H1 (cell line): ENCODE results near the gene KRTAP5-4. TPM values are rescaled to one million over a fixed set of nuclear protein-coding genes. Genes with fewer than 3 reads are reported as not detected.
A peak's percentile ranks its signal among the peaks of the same experiment; 100 is the strongest.

Experiments
- CTCF ChIA-PET: fragments of 300-600 bp; sonication (Branson Sonifier 250); formaldehyde crosslinking; loops from one replicate; lab custom pipeline; 2021; ENCODE audit not compliant: partially characterized antibody; lab: Charles Lee
- POLR2A ChIA-PET: fragments of 300-600 bp; sonication (Branson Sonifier 250); formaldehyde crosslinking; loops from one replicate; lab custom pipeline; 2021; ENCODE audit warnings: inconsistent platforms; ENCODE audit not compliant: partially characterized antibody; lab: Charles Lee
- DNase-seq, 2 experiments: peaks; one replicate each; pipeline versions ENCODE4 v3.0.0 to v3.0.0-alpha.2; 2010 to 2022; ENCODE audit warnings: low spot score in 2 of 2, low read depth in 1 of 2, mixed read lengths in 1 of 2
- FAIRE-seq: peaks from 2 replicates; lab custom pipeline; 2011; peaks lifted over from hg19 to GRCh38; lab: Jason Lieb, UNC
- H2AFZ ChIP-seq: 2 replicates; pipeline ENCODE4 v1.8.1; 2012; ENCODE audit warnings: low read length, inconsistent platforms
- H2AK5ac ChIP-seq: 2 replicates; pipeline ENCODE4 v1.6.1; 2013; ENCODE audit warnings: low read depth, low read length
- H2BK120ac ChIP-seq: replicated peaks from 2 replicates; pipeline ENCODE3; 2013; ENCODE audit warnings: low read depth, low read length, inconsistent platforms
- H2BK12ac ChIP-seq: 2 replicates; pipeline ENCODE4 v1.6.1; 2013; ENCODE audit warnings: low read depth, low read length
- H2BK15ac ChIP-seq: 2 replicates; pipeline ENCODE4 v1.6.1; 2013; ENCODE audit warnings: low read length
- H2BK20ac ChIP-seq: 2 replicates; pipeline ENCODE4 v1.6.1; 2013; ENCODE audit warnings: low read length
- H2BK5ac ChIP-seq: 2 replicates; pipeline ENCODE4 v1.6.1; 2013; ENCODE audit warnings: low read depth, low read length
- H3K14ac ChIP-seq: 2 replicates; pipeline ENCODE4 v1.6.1; 2013; ENCODE audit warnings: inconsistent platforms; ENCODE audit not compliant: insufficient read length
- H3K18ac ChIP-seq: 2 replicates; pipeline ENCODE4 v1.6.1; 2013; ENCODE audit warnings: low read length; ENCODE audit errors: extremely low read depth
- H3K23ac ChIP-seq: 2 replicates; pipeline ENCODE4 v1.6.1; 2013; ENCODE audit warnings: inconsistent platforms; ENCODE audit not compliant: insufficient read length
- H3K23me2 ChIP-seq: 2 replicates; pipeline ENCODE4 v1.6.1; 2013; ENCODE audit warnings: low read depth, low read length
- H3K27ac ChIP-seq: 2 replicates; pipeline ENCODE4 v1.6.1; 2011; ENCODE audit warnings: low read depth, low read length, inconsistent platforms
- H3K27me3 ChIP-seq, 4 experiments: replicated peaks in 1 of 4; 1 replicate in 1 of 4; 2 replicates in 3 of 4; pipeline versions ENCODE4 v1.6.1 to v1.8.1; 2011 to 2013; ENCODE audit warnings: low read length in 3 of 4, mild to moderate bottlenecking in 3 of 4, inconsistent platforms in 2 of 4, mixed read lengths in 2 of 4, moderate library complexity in 1 of 4; ENCODE audit not compliant: control insufficient read depth in 3 of 4, insufficient read depth in 3 of 4; ENCODE audit errors: extremely low read depth in 1 of 4
- H3K36me3 ChIP-seq, 4 experiments: 2 replicates each; pipeline versions ENCODE4 v1.6.1 to v1.8.1; 2011 to 2013; ENCODE audit warnings: mild to moderate bottlenecking in 4 of 4, low read length in 3 of 4, moderate library complexity in 2 of 4, control low read depth in 1 of 4, inconsistent platforms in 1 of 4; ENCODE audit not compliant: insufficient read depth in 4 of 4, control insufficient read depth in 2 of 4
- H3K4ac ChIP-seq: replicated peaks from 2 replicates; pipeline ENCODE3; 2013; ENCODE audit warnings: low read length, low read depth, mixed read lengths, inconsistent platforms; ENCODE audit not compliant: insufficient read length
- H3K4me1 ChIP-seq, 4 experiments: replicated peaks in 1 of 4; 1 replicate in 1 of 4; 2 replicates in 3 of 4; pipeline versions ENCODE4 v1.6.1 to v1.8.1; 2011 to 2013; ENCODE audit warnings: low read length in 3 of 4, inconsistent platforms in 2 of 4, mixed read lengths in 1 of 4; ENCODE audit not compliant: insufficient read depth in 4 of 4, control insufficient read depth in 3 of 4
- H3K4me2 ChIP-seq, 2 experiments: 2 replicates each; pipeline versions ENCODE4 v1.6.1 to v1.8.1; 2011 to 2013; ENCODE audit warnings: low read depth in 2 of 2, low read length in 2 of 2, control low read depth in 1 of 2, inconsistent platforms in 1 of 2, mild to moderate bottlenecking in 1 of 2; ENCODE audit not compliant: insufficient read depth in 1 of 2
- H3K4me3 ChIP-seq, 4 experiments: fragments of 200-600, 300-600 bp in 1 of 4; sonication (generic), shearing (Covaris generic), sonication (Bioruptor Twin) in 1 of 4; 2 replicates each; pipeline versions ENCODE4 v1.5.1 to v1.8.1; 2011 to 2016; ENCODE audit warnings: low read length in 4 of 4, low read depth in 3 of 4, control low read depth in 2 of 4, inconsistent platforms in 2 of 4, mild to moderate bottlenecking in 2 of 4, mixed read lengths in 1 of 4, moderate library complexity in 1 of 4; ENCODE audit not compliant: insufficient read depth in 2 of 4; ENCODE audit errors: extremely low read depth in 1 of 4
- H3K56ac ChIP-seq: replicated peaks from 2 replicates; pipeline ENCODE3; 2013; ENCODE audit warnings: low read depth, mild to moderate bottlenecking, mixed read lengths, low read length, inconsistent platforms; ENCODE audit not compliant: insufficient read length
- H3K79me1 ChIP-seq: 2 replicates; pipeline ENCODE4 v1.6.1; 2013; ENCODE audit warnings: low read depth, low read length, control low read depth
- H3K79me2 ChIP-seq, 2 experiments: 2 replicates each; pipeline versions ENCODE4 v1.6.1 to v1.8.1; 2012 to 2013; ENCODE audit warnings: low read length in 2 of 2, mild to moderate bottlenecking in 2 of 2, inconsistent platforms in 1 of 2; ENCODE audit not compliant: insufficient read depth in 2 of 2, control insufficient read depth in 1 of 2
- H3K9ac ChIP-seq, 4 experiments: replicated peaks in 1 of 4; 1 replicate in 1 of 4; 2 replicates in 3 of 4; pipeline versions ENCODE4 v1.6.1 to v1.8.1; 2011 to 2013; ENCODE audit warnings: low read depth in 3 of 4, low read length in 3 of 4, control low read depth in 2 of 4, mild to moderate bottlenecking in 2 of 4, moderate library complexity in 2 of 4, inconsistent platforms in 1 of 4; ENCODE audit errors: extremely low read depth in 1 of 4
- H3K9me3 ChIP-seq, 2 experiments: 2 replicates each; pipeline versions ENCODE4 v1.6.1 to v1.8.1; 2012 to 2013; ENCODE audit warnings: mild to moderate bottlenecking in 2 of 2, moderate library complexity in 2 of 2, control low read depth in 1 of 2, inconsistent platforms in 1 of 2, low read depth in 1 of 2, low read length in 1 of 2, mixed read lengths in 1 of 2; ENCODE audit not compliant: insufficient read depth in 2 of 2
- H4K20me1 ChIP-seq, 2 experiments: replicated peaks in 1 of 2; 2 replicates each; pipeline versions ENCODE3 to v1.8.1; 2011 to 2013; ENCODE audit warnings: inconsistent platforms in 2 of 2, low read length in 2 of 2, mild to moderate bottlenecking in 1 of 2; ENCODE audit not compliant: insufficient read depth in 2 of 2, control insufficient read depth in 1 of 2
- H4K5ac ChIP-seq: 2 replicates; pipeline ENCODE4 v1.6.1; 2013; ENCODE audit warnings: low read length, low read depth, mixed read lengths, inconsistent platforms; ENCODE audit not compliant: insufficient read length
- H4K8ac ChIP-seq: 2 replicates; pipeline ENCODE4 v1.8.0; 2013; ENCODE audit warnings: mild to moderate bottlenecking, moderate library complexity, low read length, inconsistent platforms; ENCODE audit not compliant: insufficient read depth; ENCODE audit errors: extremely low read depth
- H4K91ac ChIP-seq: replicated peaks from 2 replicates; pipeline ENCODE3; 2013; ENCODE audit warnings: low read length, mixed read lengths, inconsistent platforms; ENCODE audit not compliant: insufficient read length
- EGR1 ChIP-seq: IDR thresholded peaks from 2 replicates; pipeline ENCODE4 v1.6.1; 2011; ENCODE audit warnings: low read depth, low read length, borderline replicate concordance
- EZH2 ChIP-seq: fragments of 200-600 bp; sonication (generic); IDR thresholded peaks from 2 replicates; pipeline ENCODE4 v1.7.1; 2012; ENCODE audit warnings: low read depth, mild to moderate bottlenecking, moderate library complexity, low read length, inconsistent platforms; ENCODE audit not compliant: severe bottlenecking
- GTF2F1 ChIP-seq: IDR thresholded peaks from 2 replicates; pipeline ENCODE4 v1.6.1; 2012; ENCODE audit warnings: low read depth, low read length, improper control_type of control experiment, borderline replicate concordance
- KDM1A ChIP-seq: fragments of 200-600, 300-600 bp; sonication (generic); IDR thresholded peaks from 2 replicates; pipeline ENCODE4 v1.7.1; 2016; ENCODE audit warnings: mild to moderate bottlenecking, low read length, borderline replicate concordance
- KDM4A ChIP-seq: IDR thresholded peaks from one replicate; pipeline ENCODE4 v1.7.1; 2012; ENCODE audit warnings: low read depth, mild to moderate bottlenecking, moderate library complexity, low read length, inconsistent platforms; ENCODE audit not compliant: severe bottlenecking
- RFX5 ChIP-seq: IDR thresholded peaks from 2 replicates; pipeline ENCODE4 v1.6.1; 2011; ENCODE audit warnings: low read depth, low read length, improper control_type of control experiment, borderline replicate concordance
- SP2 ChIP-seq: IDR thresholded peaks from 2 replicates; pipeline ENCODE4 v1.6.1; 2012; ENCODE audit warnings: mild to moderate bottlenecking, low read length, inconsistent platforms
- SP4 ChIP-seq: IDR thresholded peaks from 2 replicates; pipeline ENCODE4 v1.6.1; 2012; ENCODE audit warnings: low read length, inconsistent platforms
- WGBS, 2 experiments: shearing (Covaris generic) in 1 of 2; methylation state at CpG; one replicate each; pipeline versions ENCODE4 v1.1.6 to v1.1.7; 2013 to 2015; ENCODE audit warnings: low lambda C conversion rate in 2 of 2, mixed read lengths in 2 of 2, inconsistent platforms in 1 of 2, low coverage in 1 of 2, missing lambda C conversion rate in 1 of 2; ENCODE audit not compliant: insufficient replicate concordance in 2 of 2, insufficient coverage in 1 of 2, insufficient read length in 1 of 2; ENCODE audit errors: extremely low coverage in 1 of 2, missing lambda C conversion rate in 1 of 2; 5-methylcytosine and 5-hydroxymethylcytosine counted together
- polyA plus RNA-seq, 7 experiments: library from polyadenylated mRNA; depleted of rRNA in 3 of 7; stranded (reverse) in 5 of 7; unstranded in 2 of 7; fragments of >200 nt in 5 of 7; fragments of 200-250 nt in 2 of 7; gene quantifications; 1 replicate in 5 of 7; 2 replicates in 1 of 7; 4 replicates in 1 of 7; pipeline versions ENCODE4 v1.2.1 to v1.2.3, GENCODE V29; 2011 to 2013; ENCODE audit warnings: missing spikeins in 2 of 7, mixed read lengths in 2 of 7
- total RNA-seq: library from RNA; stranded (reverse); fragmentation: NEBNext Ultra II Directional; extraction: Animal tissue kit (Norgen Biotek cat#: 25700); gene quantifications from 2 replicates; pipeline ENCODE4 v1.2.1, GENCODE V29; 2021

Gene KRTAP5-4
- total and polyA plus RNA-seq, 2 of the 8 experiments (the other 6 are each of a cell fraction or from before 2014, with no cell fraction given): not detected

DNA sequence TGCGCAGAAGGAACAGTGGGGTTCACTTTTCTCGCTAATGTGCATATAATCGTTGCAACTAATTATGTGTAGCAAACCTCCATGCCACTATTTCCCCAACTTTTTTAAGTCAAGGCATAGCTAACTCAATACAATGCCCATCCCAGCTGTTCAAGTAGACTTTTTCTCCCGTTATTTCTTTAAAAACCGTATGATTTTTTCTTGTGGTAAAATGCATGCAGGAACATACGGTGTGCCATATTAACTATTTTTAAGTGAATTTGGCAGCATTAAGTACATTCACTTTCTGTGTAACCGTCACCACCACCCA lies 47.0 kb downstream of the KRTAP5-4 start:
- Histone ChIP-seq H3K4me2 (peak overlapping the region in 1 of 2 experiments; percentile 79; a peak in 2 of 4 replicates), H3K23me2 (no peaks in the 10 kb centered on the region; the same call in 1 of the 2 replicates), H3K4me3 (no peak overlapping the region), H3K9ac (no peak overlapping the region), H3K4me1 (peaks cover 0 to 25% (median 13%) of the 10 kb centered on the region in 4 experiments; a peak in 6 of 7 replicates), H3K36me3 (no peaks in the 10 kb centered on the region), H3K18ac (no peak overlapping the region), H4K91ac (no peak overlapping the region), H3K23ac (no peak overlapping the region), H2BK120ac (no peak overlapping the region), H2AFZ (no peak overlapping the region), H2BK5ac (no peak overlapping the region), H3K14ac (no peak overlapping the region), H3K56ac (no peak overlapping the region), H2BK12ac (no peak overlapping the region), H4K5ac (no peak overlapping the region), H4K8ac (no peak overlapping the region), H3K4ac (no peak overlapping the region), H3K9me3 (peaks cover 0 to 6% of the 10 kb centered on the region in 2 experiments; a peak in 2 of 4 replicates), H2BK15ac (no peak overlapping the region), H4K20me1 (peaks cover 2 to 10% of the 10 kb centered on the region in 2 experiments), H3K79me1 (no peaks in the 10 kb centered on the region), H3K27ac (no peak overlapping the region), H2AK5ac (no peak overlapping the region), H3K27me3 (peaks cover 18 to 44% (median 42%) of the 10 kb centered on the region in 4 experiments), H3K79me2 (no peaks in the 10 kb centered on the region), H2BK20ac (no peak overlapping the region)
- CTCF ChIA-PET: interaction anchor here (0.6 to 8.2 kb wide), 34 partner anchors 9 to 525 kb away, joined by 3 to 144 read pairs (median 4); partner anchors contain the start of genes KRTAP5-1, KRTAP5-2, KRTAP5-5 and SYT8
- TF ChIP-seq KDM4A (no peak), EZH2 (no peak), GTF2F1 (no peak), KDM1A (no peak), EGR1 (no peak), RFX5 (no peak), SP4 (no peak), SP2 (no peak)
- POLR2A ChIA-PET: interaction anchor here (1.3 to 2.6 kb wide), 3 partner anchors 17 to 27 kb away, joined by 6 to 34 read pairs (median 6); no protein-coding TSS in a partner anchor
- FAIRE-seq: no peak
- 39% methylated on average over 7 of the region's 7 CpGs; no CpG with 5 or more reads in 1 of the 2 experiments for WGBS, 2 experiments
- DNase-seq: no peak
